Tibial nerve (tissue), 4 donors: ENCODE data around the gene HJV. TPM values are rescaled to one million over a fixed set of nuclear protein-coding genes. Genes with fewer than 3 reads are reported as not detected.

Source experiments
- DNase-seq, 2 donors: peaks; one replicate each; pipeline ENCODE4 v3.0.0-alpha.2; 2019; ENCODE audit warnings: low spot score in 2 of 2
- H3K27ac ChIP-seq, 4 donors: fragments of 200-600 bp; sonication (generic) in 3 of 4; one replicate each; pipeline ENCODE4 v1.5.1; 2017 to 2019; ENCODE audit warnings: mild to moderate bottlenecking in 1 of 4
- H3K27me3 ChIP-seq, 2 donors: fragments of 200-600 bp; sonication (generic) in 1 of 2; one replicate each; pipeline versions ENCODE4 v1.5.1 to v1.6.0; 2017 to 2019
- H3K36me3 ChIP-seq, 3 donors: fragments of 200-600 bp; sonication (generic); one replicate each; pipeline ENCODE4 v1.5.1; 2018 to 2019
- H3K4me1 ChIP-seq, 4 donors: fragments of 200-600 bp; sonication (generic) in 3 of 4; one replicate each; pipeline ENCODE4 v1.5.1; 2017 to 2019
- H3K4me3 ChIP-seq, 4 donors: fragments of 200-600 bp; sonication (generic) in 3 of 4; one replicate each; pipeline ENCODE4 v1.5.1; 2017 to 2019; ENCODE audit warnings: mild to moderate bottlenecking in 1 of 4, moderate library complexity in 1 of 4
- H3K9me3 ChIP-seq, 4 donors: fragments of 200-600 bp; sonication (generic) in 3 of 4; one replicate each; pipeline ENCODE4 v1.5.1; 2017 to 2019
- CTCF ChIP-seq, 5 experiments: fragments of 200-600 bp in 3 of 5; fragments of 450-650 bp in 2 of 5; sonication (generic) in 3 of 5; IDR thresholded peaks; one replicate each; pipeline ENCODE4 v1.5.1; 2016 to 2019; ENCODE audit warnings: antibody characterized with exemption in 5 of 5, mild to moderate bottlenecking in 3 of 5, moderate library complexity in 2 of 5
- EP300 ChIP-seq, 2 donors: sonication (generic); formaldehyde crosslinking; IDR thresholded peaks; one replicate each; pipeline ENCODE4 v1.6.1; 2017; ENCODE audit warnings: antibody characterized with exemption in 2 of 2, mild to moderate bottlenecking in 1 of 2
- POLR2A ChIP-seq, 2 donors: fragments of 450-650 bp; IDR thresholded peaks; one replicate each; pipeline ENCODE4 v1.6.1; 2017; ENCODE audit warnings: antibody characterized with exemption in 2 of 2, mild to moderate bottlenecking in 2 of 2, moderate library complexity in 2 of 2
- WGBS, 2 donors: methylation state at CpG; one replicate each; pipeline ENCODE4 v1.1.5; 2018; 5-methylcytosine and 5-hydroxymethylcytosine counted together
- total RNA-seq, 4 donors: library from RNA; depleted of rRNA; stranded (reverse); fragments of >200 nt; gene quantifications; one replicate each; pipeline ENCODE4 v1.1.0, GENCODE V29; 2016

The HJV gene
- total RNA-seq, 4 donors from 2014 or later = not detected

DNA sequence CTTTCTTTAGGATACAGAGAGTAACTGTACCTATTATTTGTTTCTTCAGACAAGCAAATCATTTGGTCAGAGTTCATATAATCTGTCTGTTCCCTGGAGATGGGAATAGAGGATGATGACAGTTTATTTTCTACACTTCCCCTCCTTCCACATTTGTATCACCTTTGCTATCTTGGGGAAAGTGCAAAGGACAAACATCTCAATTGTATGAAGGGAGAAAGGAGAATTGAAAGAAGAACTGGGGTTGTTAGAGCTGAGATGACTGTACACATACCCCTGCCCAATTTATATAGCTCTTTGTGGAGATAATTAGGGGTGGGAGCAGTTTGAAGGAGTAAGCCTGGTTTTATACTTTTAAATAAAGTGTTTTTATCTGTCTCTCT is 43.1 kb downstream of the HJV start:
- H3K27me3 ChIP-seq = no peaks in the 10 kb centered on the region
- no peak for DNase-seq
- peak overlapping the region; percentile 5 to 42 (median 26) for H3K4me3 ChIP-seq
- no peak for TF ChIP-seq POLR2A (IDR thresholded peaks at IDR 0.05)
- TF ChIP-seq EP300 (IDR thresholded peaks at IDR 0.05) = no peak
- no peak for TF ChIP-seq CTCF (IDR thresholded peaks at IDR 0.05)
- H3K4me1 ChIP-seq = peaks cover 0 to 63% (median 55%) of the 10 kb centered on the region in 4 donors
- H3K27ac ChIP-seq = peak overlapping the region; percentile 92 to 99 (median 94)
- peaks cover 0 to 9% (median 0%) of the 10 kb centered on the region in 3 donors for H3K36me3 ChIP-seq
- no peaks in the 10 kb centered on the region for H3K9me3 ChIP-seq

DNA sequence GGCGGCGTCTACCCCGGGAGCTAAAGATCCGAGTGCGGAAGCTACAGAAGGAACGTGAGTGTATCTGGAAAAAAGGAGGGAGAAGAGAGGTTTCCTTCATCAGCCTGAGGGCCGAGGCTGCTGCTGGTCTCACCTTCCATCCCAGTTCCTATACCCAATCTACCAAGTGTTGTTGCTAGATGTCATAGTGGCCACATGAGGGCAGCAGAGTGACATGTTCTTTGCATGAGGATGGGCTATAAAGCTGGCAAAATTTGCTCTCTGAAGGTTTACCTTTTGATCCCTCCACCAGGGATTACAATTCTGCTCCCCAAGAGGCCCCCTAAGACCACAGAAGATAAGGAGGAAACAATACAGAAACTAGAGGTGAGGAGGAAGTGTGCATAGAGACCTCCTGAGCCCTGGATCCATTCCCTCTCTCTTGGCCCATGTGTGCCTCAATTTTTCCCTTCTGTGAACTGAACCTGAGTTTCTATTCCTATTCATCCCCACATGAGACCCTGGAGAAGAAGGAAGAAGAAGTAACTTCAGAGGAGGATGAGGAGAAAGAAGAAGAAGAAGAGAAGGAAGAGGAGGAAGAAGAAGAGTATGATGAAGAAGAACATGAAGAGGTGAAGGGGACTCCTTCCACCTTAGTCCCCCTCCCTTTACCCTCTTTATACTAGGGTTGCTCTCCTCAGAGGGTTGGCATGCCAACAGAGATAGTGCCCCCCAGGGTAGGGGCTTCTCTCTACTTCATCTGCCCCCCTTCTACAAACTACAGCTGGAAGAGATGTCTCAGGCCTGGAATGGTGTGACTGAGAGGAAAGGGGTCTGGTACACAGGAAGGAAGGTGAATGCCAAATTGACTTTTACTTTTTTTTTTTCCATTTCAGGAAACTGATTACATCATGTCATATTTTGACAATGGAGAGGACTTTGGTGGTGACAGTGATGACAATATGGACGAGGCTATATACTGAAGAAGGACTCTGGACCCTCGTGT is 43.8 kb downstream of the HJV start:
- Histone ChIP-seq H3K4me1 (peaks cover 0 to 56% (median 49%) of the 10 kb centered on the region in 4 donors), H3K27ac (peak overlapping the region; percentile 92 to 99 (median 94)), H3K36me3 (peaks cover 0 to 9% (median 0%) of the 10 kb centered on the region in 3 donors), H3K4me3 (peak overlapping the region in 1 of 4 donors; percentile 39), H3K9me3 (no peaks in the 10 kb centered on the region), H3K27me3 (no peaks in the 10 kb centered on the region)
- WGBS, 2 donors = 12 to 16% methylated on average over 9 of the region's 9 CpGs
- peak; percentile 74 to 81 for DNase-seq
- peak in 1 of 2 donors; percentile 88 for TF ChIP-seq EP300 (IDR thresholded peaks at IDR 0.05)
- TF ChIP-seq CTCF (IDR thresholded peaks at IDR 0.05) = peak; percentile 73 to 95 (median 79)
- no peak for TF ChIP-seq POLR2A (IDR thresholded peaks at IDR 0.05)

GRCh38 chr1:145977016-145977415 is 44.5 kb downstream of the HJV start:
- Histone ChIP-seq H3K27me3 (no peaks in the 10 kb centered on the region), H3K27ac (peak overlapping the region; percentile 92 to 99 (median 94)), H3K36me3 (peaks cover 0 to 9% (median 0%) of the 10 kb centered on the region in 3 donors), H3K4me1 (peaks cover 0 to 49% (median 41%) of the 10 kb centered on the region in 4 donors), H3K9me3 (no peaks in the 10 kb centered on the region), H3K4me3 (no peak overlapping the region)
- WGBS, 2 donors = 70 to 75% methylated on average over 5 of the region's 5 CpGs
- TF ChIP-seq POLR2A (IDR thresholded peaks at IDR 0.05) (no peak), EP300 (IDR thresholded peaks at IDR 0.05) (no peak), CTCF (IDR thresholded peaks at IDR 0.05) (no peak)
- no peak for DNase-seq

GRCh38 chr1:145975216-145975615 is 46.3 kb downstream of the HJV start:
- H3K4me3 ChIP-seq = no peak overlapping the region
- no peaks in the 10 kb centered on the region for H3K27me3 ChIP-seq
- no peaks in the 10 kb centered on the region for H3K9me3 ChIP-seq
- DNase-seq = no peak
- 69 to 71% methylated on average over 4 of the region's 4 CpGs for WGBS, 2 donors
- peaks cover 0 to 9% (median 0%) of the 10 kb centered on the region in 3 donors for H3K36me3 ChIP-seq
- peaks cover 0 to 31% (median 26%) of the 10 kb centered on the region in 4 donors for H3K4me1 ChIP-seq
- peak overlapping the region in 1 of 4 donors; percentile 50 for H3K27ac ChIP-seq
- TF ChIP-seq EP300 (IDR thresholded peaks at IDR 0.05) (no peak), CTCF (IDR thresholded peaks at IDR 0.05) (no peak), POLR2A (IDR thresholded peaks at IDR 0.05) (no peak)

- 50 to 66% methylated on average over 7 of the region's 7 CpGs for WGBS, 2 donors
- Histone ChIP-seq H3K27ac (peak overlapping the region in 1 of 4 donors; percentile 50), H3K4me3 (no peak overlapping the region), H3K27me3 (no peaks in the 10 kb centered on the region), H3K36me3 (peaks cover 0 to 9% (median 0%) of the 10 kb centered on the region in 3 donors), H3K9me3 (no peaks in the 10 kb centered on the region), H3K4me1 (peaks cover 0 to 26% (median 23%) of the 10 kb centered on the region in 4 donors)
- TF ChIP-seq POLR2A (IDR thresholded peaks at IDR 0.05) = no peak
- no peak for TF ChIP-seq CTCF (IDR thresholded peaks at IDR 0.05)
- no peak for TF ChIP-seq EP300 (IDR thresholded peaks at IDR 0.05)
- no peak for DNase-seq
Measured at GRCh38 chr1:145974721-145975120, 46.8 kb downstream of the HJV start.
